Skeletal muscle tissue (tissue), 4 donors: ENCODE results near the gene DUSP2. TPM values are rescaled to one million over a fixed set of nuclear protein-coding genes. Genes with fewer than 3 reads are reported as not detected.

Experiments
- H3K27ac ChIP-seq: one replicate; pipeline ENCODE4 v1.7.0; 2013; ENCODE audit warnings: mild to moderate bottlenecking, low read depth, low read length, inconsistent platforms
- H3K27me3 ChIP-seq, 3 donors: one replicate each; pipeline ENCODE4 v1.7.0; 2013; ENCODE audit warnings: low read length in 3 of 3; ENCODE audit not compliant: control insufficient read depth in 3 of 3, insufficient read depth in 3 of 3
- H3K36me3 ChIP-seq, 3 donors: one replicate each; pipeline ENCODE4 v1.7.0; 2013; ENCODE audit warnings: low read length in 3 of 3; ENCODE audit not compliant: control insufficient read depth in 3 of 3, insufficient read depth in 3 of 3
- H3K4me1 ChIP-seq, 3 donors: one replicate each; pipeline ENCODE4 v1.7.0; 2013; ENCODE audit warnings: low read length in 3 of 3, mild to moderate bottlenecking in 3 of 3; ENCODE audit not compliant: control insufficient read depth in 3 of 3, insufficient read depth in 3 of 3
- H3K4me3 ChIP-seq, 3 donors: one replicate each; pipeline ENCODE4 v1.7.0; 2013; ENCODE audit warnings: low read length in 3 of 3
- H3K9ac ChIP-seq, 3 donors: one replicate each; pipeline ENCODE4 v1.7.0; 2013; ENCODE audit warnings: low read length in 3 of 3, mild to moderate bottlenecking in 3 of 3, moderate library complexity in 2 of 3, low read depth in 1 of 3
- H3K9me3 ChIP-seq, 3 donors: one replicate each; pipeline ENCODE4 v1.7.0; 2013; ENCODE audit warnings: low read length in 3 of 3; ENCODE audit not compliant: control insufficient read depth in 3 of 3
- total RNA-seq: library from RNA; depleted of rRNA; stranded (reverse); fragments of >200 nt; gene quantifications from one replicate; pipeline ENCODE4 v1.2.3, GENCODE V29; 2014
- donor health status: Osteomylitis.

DUSP2 gene
- 4.2 TPM for total RNA-seq

GRCh38 chr2:96145036-96145847 is at the start of gene DUSP2:
DUSP2 (minus strand) TSS chr2:96145440; CDS start chr2:96145354, 86 bp downstream.
- Histone ChIP-seq H3K4me1 (peaks cover 9 to 14% (median 14%) of the 10 kb centered on the region in 3 donors), H3K4me3 (peak within 1 kb of the TSS; percentile 48 to 83 (median 80)), H3K36me3 (peaks cover 0 to 3% (median 2%) of the 10 kb centered on the region in 3 donors), H3K27ac (peak within 1 kb of the TSS; percentile 70), H3K9me3 (no peaks in the 10 kb centered on the region), H3K9ac (peak within 1 kb of the TSS; percentile 61 to 81 (median 65)), H3K27me3 (no peaks in the 10 kb centered on the region)

- peaks cover 45 to 63% (median 55%) of the 10 kb centered on the region in 3 donors for H3K36me3 ChIP-seq
- no peaks in the 10 kb centered on the region for H3K27me3 ChIP-seq
- no peak overlapping the region for H3K9ac ChIP-seq
- no peak overlapping the region for H3K4me3 ChIP-seq
- H3K27ac ChIP-seq: no peak overlapping the region
- H3K9me3 ChIP-seq: no peaks in the 10 kb centered on the region
- peaks cover 6 to 31% (median 10%) of the 10 kb centered on the region in 3 donors for H3K4me1 ChIP-seq
Observed at GRCh38 chr2:96191937-96192670, 46.9 kb upstream of the DUSP2 start.

GRCh38 chr2:96188821-96189526 is 43.7 kb upstream of the DUSP2 start:
- H3K36me3 ChIP-seq: peaks cover 51 to 77% (median 73%) of the 10 kb centered on the region in 3 donors
- no peak overlapping the region for H3K9ac ChIP-seq
- no peak overlapping the region for H3K27ac ChIP-seq

GRCh38 chr2:96186562-96186961 is 41.3 kb upstream of the DUSP2 start:
- peaks cover 33 to 55% (median 50%) of the 10 kb centered on the region in 3 donors for H3K36me3 ChIP-seq
- H3K4me1 ChIP-seq: peaks cover 20 to 35% (median 28%) of the 10 kb centered on the region in 3 donors
- H3K27me3 ChIP-seq: no peaks in the 10 kb centered on the region
- H3K9me3 ChIP-seq: no peaks in the 10 kb centered on the region
- no peak overlapping the region for H3K4me3 ChIP-seq
- H3K27ac ChIP-seq: peak overlapping the region; percentile 49
- H3K9ac ChIP-seq: peak overlapping the region in 2 of 3 donors; percentile 4 to 10

More at GRCh38 chr2:96188821-96189526, 43.7 kb upstream of the DUSP2 start:
- Histone ChIP-seq H3K9me3 (no peaks in the 10 kb centered on the region), H3K4me3 (no peak overlapping the region), H3K4me1 (peaks cover 20 to 45% (median 28%) of the 10 kb centered on the region in 3 donors), H3K27me3 (no peaks in the 10 kb centered on the region)

GRCh38 chr2:96185516-96185915 is 40.3 kb upstream of the DUSP2 start:
- Histone ChIP-seq H3K27ac (no peak overlapping the region), H3K4me3 (no peak overlapping the region), H3K4me1 (peaks cover 20 to 39% (median 28%) of the 10 kb centered on the region in 3 donors), H3K36me3 (peaks cover 28 to 44% (median 39%) of the 10 kb centered on the region in 3 donors), H3K27me3 (no peaks in the 10 kb centered on the region), H3K9ac (no peak overlapping the region), H3K9me3 (no peaks in the 10 kb centered on the region)

- no peak overlapping the region for H3K4me3 ChIP-seq
- no peak overlapping the region for H3K27ac ChIP-seq
- peaks cover 28 to 40% (median 39%) of the 10 kb centered on the region in 3 donors for H3K36me3 ChIP-seq
- H3K27me3 ChIP-seq: no peaks in the 10 kb centered on the region
- H3K4me1 ChIP-seq: peaks cover 20 to 39% (median 28%) of the 10 kb centered on the region in 3 donors
- no peak overlapping the region for H3K9ac ChIP-seq
- no peaks in the 10 kb centered on the region for H3K9me3 ChIP-seq
Observed at GRCh38 chr2:96184989-96185388, 39.7 kb upstream of the DUSP2 start.

GRCh38 chr2:96184188-96184587 is 38.9 kb upstream of the DUSP2 start:
- Histone ChIP-seq H3K9me3 (no peaks in the 10 kb centered on the region), H3K27me3 (no peaks in the 10 kb centered on the region), H3K27ac (no peak overlapping the region), H3K9ac (no peak overlapping the region), H3K4me3 (no peak overlapping the region), H3K36me3 (peaks cover 27 to 39% (median 35%) of the 10 kb centered on the region in 3 donors), H3K4me1 (peaks cover 20 to 39% (median 28%) of the 10 kb centered on the region in 3 donors)

- Histone ChIP-seq H3K27me3 (no peaks in the 10 kb centered on the region), H3K9ac (no peak overlapping the region), H3K4me3 (no peak overlapping the region), H3K9me3 (no peaks in the 10 kb centered on the region), H3K27ac (no peak overlapping the region), H3K4me1 (peaks cover 9 to 20% (median 16%) of the 10 kb centered on the region in 3 donors), H3K36me3 (peaks cover 20 to 25% (median 24%) of the 10 kb centered on the region in 3 donors)
Observed at GRCh38 chr2:96181529-96181928, 36.3 kb upstream of the DUSP2 start.

GRCh38 chr2:96180521-96180920 is 35.3 kb upstream of the DUSP2 start:
- no peaks in the 10 kb centered on the region for H3K9me3 ChIP-seq
- H3K4me1 ChIP-seq: peaks cover 5 to 22% (median 6%) of the 10 kb centered on the region in 3 donors
- no peak overlapping the region for H3K27ac ChIP-seq
- H3K36me3 ChIP-seq: peaks cover 11 to 15% (median 15%) of the 10 kb centered on the region in 3 donors
- no peak overlapping the region for H3K9ac ChIP-seq
- H3K4me3 ChIP-seq: no peak overlapping the region
- H3K27me3 ChIP-seq: no peaks in the 10 kb centered on the region
